ENCODE data around the gene METTL3. TPM values are rescaled to one million over a fixed set of nuclear protein-coding genes. Genes with fewer than 3 reads are reported as not detected.

Gene METTL3
- total RNA-seq, 1 experiment from 2014 or later, result 46.7 TPM

DNA sequence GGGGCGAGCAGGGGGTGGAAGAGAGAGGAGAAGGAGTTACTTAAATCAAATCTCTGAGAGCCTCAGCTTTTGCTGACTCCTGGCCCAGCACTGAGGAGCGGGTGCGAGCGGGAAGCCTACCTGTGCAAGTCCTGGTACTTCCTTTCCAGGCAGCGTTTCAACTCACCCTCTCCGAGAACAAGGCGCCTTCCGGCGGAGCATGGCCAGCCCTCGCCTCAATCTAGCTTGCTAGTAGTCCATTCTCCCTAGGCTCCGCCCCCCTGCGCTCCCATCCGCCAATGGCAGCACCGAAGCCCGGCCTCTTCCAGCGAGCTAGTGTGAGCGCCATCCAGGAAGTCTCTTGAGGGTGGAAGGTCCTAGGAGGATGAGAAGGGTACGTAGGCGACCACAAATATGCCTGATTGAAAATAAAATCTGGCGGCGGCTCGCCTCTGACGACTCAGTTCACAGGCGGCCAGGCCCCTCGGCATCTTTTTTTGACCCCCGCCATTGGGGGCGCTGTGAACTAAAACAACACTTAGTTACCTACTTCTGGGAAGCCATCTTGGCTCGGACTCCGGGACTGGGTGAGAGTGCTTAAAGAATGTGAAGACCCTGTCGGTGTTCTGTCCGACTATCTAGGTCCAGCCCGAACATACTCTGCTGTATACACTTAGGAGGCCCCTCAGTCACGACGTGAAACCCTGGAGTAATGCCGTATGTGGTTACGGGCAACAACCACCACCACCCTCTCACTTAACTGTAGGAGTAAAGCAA is 55.0 kb downstream of the METTL3 start, which contains the start of gene CHD8:
Gene CHD8 (minus strand): TSS at position 212 of the 756 bp plus-strand sequence. CDS start 24,480 bp downstream, outside the sequence.
- ChIA-PET CTCF (interaction anchor here (0.6 to 6.4 kb wide), 24 partner anchors 10 to 1520 kb away, joined by 3 to 60 read pairs (median 4); partner anchors contain the start of genes METTL3, RAB2B and TOX4), POLR2A (interaction anchor here (0.6 to 7.0 kb wide), 25 partner anchors 9 to 1639 kb away, joined by 3 to 138 read pairs (median 4); partner anchors contain the start of genes ACIN1, C14orf119, METTL3 and RAB2B)
- peak; percentile 100 for DNase-seq (ENCODE audit: unreplicated experiment)
- Mint-ChIP-seq H3K27me3 (ENCODE audit: insufficient read depth, unreplicated experiment) (no peaks in the 10 kb centered on the region), H3K36me3 (ENCODE audit: insufficient read depth, unreplicated experiment) (peaks cover 19% of the 10 kb centered on the region), H3K27ac (ENCODE audit: low read depth, unreplicated experiment) (peak within 1 kb of the TSS; percentile 98), H3K4me1 (ENCODE audit: insufficient read depth, unreplicated experiment) (peaks cover 16% of the 10 kb centered on the region), H3K9me3 (ENCODE audit: unreplicated experiment) (no peaks in the 10 kb centered on the region), H3K4me3 (ENCODE audit: unreplicated experiment) (peak within 1 kb of the TSS; percentile 92)
- BruUV-seq (replicated peaks), result no TSS peak
- TF ChIP-seq, protein P1, sequence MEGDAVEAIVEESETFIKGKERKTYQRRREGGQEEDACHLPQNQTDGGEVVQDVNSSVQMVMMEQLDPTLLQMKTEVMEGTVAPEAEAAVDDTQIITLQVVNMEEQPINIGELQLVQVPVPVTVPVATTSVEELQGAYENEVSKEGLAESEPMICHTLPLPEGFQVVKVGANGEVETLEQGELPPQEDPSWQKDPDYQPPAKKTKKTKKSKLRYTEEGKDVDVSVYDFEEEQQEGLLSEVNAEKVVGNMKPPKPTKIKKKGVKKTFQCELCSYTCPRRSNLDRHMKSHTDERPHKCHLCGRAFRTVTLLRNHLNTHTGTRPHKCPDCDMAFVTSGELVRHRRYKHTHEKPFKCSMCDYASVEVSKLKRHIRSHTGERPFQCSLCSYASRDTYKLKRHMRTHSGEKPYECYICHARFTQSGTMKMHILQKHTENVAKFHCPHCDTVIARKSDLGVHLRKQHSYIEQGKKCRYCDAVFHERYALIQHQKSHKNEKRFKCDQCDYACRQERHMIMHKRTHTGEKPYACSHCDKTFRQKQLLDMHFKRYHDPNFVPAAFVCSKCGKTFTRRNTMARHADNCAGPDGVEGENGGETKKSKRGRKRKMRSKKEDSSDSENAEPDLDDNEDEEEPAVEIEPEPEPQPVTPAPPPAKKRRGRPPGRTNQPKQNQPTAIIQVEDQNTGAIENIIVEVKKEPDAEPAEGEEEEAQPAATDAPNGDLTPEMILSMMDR (IDR thresholded peaks at IDR 0.05; ENCODE audit: unreplicated experiment), result peak; percentile 40
- intact Hi-C loops (cut with micrococcal nuclease), result loop anchor here (1.0 to 10.0 kb wide), 7 partner anchors 19 to 221 kb away; partner anchors contain the start of genes METTL3, SUPT16H and TOX4

DNA sequence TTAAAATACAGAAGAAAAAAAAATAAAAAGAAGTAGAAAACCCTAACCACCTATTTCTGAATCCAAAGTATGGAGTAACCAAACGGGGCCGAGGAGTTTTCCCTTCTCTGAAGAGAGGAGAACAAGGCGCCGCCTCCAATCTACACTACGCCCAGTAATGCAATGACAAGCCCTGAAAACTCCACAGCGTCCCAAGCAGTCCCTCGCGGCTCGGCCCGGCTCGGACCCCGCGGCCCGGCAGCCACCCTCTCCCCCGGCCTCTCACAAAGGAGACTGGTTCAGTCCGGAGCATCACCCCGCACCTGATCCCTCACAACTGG is 55.6 kb downstream of the METTL3 start:
- ChIA-PET CTCF (interaction anchor here (0.7 to 6.4 kb wide), 20 partner anchors 11 to 1073 kb away, joined by 3 to 60 read pairs (median 4); partner anchors contain the start of genes RAB2B and TOX4), POLR2A (interaction anchor here (0.7 to 7.0 kb wide), 20 partner anchors 10 to 187 kb away, joined by 3 to 138 read pairs (median 7); partner anchors contain the start of genes METTL3, RAB2B, SUPT16H and TOX4)
- Mint-ChIP-seq H3K36me3 (ENCODE audit: insufficient read depth, unreplicated experiment) (peaks cover 14% of the 10 kb centered on the region), H3K27me3 (ENCODE audit: insufficient read depth, unreplicated experiment) (no peaks in the 10 kb centered on the region), H3K9me3 (ENCODE audit: unreplicated experiment) (no peaks in the 10 kb centered on the region), H3K27ac (ENCODE audit: low read depth, unreplicated experiment) (peak overlapping the region; percentile 98), H3K4me1 (ENCODE audit: insufficient read depth, unreplicated experiment) (peaks cover 16% of the 10 kb centered on the region), H3K4me3 (ENCODE audit: unreplicated experiment) (peak overlapping the region; percentile 92)
- TF ChIP-seq, protein P1 (IDR thresholded peaks at IDR 0.05; ENCODE audit: unreplicated experiment), result no peak
- intact Hi-C loops (cut with micrococcal nuclease), result loop anchor here (1.0 to 10.0 kb wide), 4 partner anchors 19 to 221 kb away; partner anchors contain the start of gene SUPT16H
- TSS peak; percentile 51 for BruUV-seq (replicated peaks)
- no peak for DNase-seq (ENCODE audit: unreplicated experiment)

DNA sequence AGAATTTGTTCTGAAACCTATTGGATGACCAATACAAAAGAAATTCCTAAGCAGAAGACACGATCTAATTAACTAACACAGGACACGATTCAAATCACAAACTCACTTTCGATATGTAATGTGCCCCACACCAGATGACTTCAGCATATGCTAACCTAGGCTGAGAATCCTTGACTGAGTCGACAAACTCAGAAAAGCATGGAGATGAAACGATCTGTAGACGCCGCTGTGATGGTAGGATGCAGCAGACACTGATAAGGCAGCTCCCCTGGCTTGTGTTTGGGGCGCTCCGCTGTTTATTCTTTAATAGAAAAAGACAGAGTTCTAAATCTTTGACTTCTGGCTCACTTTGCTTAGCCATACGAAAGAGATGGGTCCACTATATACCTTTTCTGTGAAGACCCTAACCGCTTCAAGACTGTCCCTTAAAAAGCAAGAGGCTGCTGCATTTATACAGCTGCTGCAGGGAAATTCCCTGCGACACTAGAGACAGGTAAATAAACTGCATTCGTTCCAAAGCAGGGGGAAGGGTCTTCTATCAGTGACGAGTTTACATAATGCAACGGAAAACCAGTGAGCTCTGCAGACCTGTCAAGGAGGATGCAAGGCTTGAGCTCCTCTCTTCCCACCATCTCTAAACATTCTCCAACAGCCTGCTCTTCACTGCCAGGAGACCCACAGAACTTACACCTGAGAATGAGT is 56.1 kb downstream of the METTL3 start:
- peak overlapping the region; percentile 98 for H3K27ac Mint-ChIP-seq (ENCODE audit: low read depth, unreplicated experiment)
- no peak for DNase-seq (ENCODE audit: unreplicated experiment)
- TF ChIP-seq, protein P1 (IDR thresholded peaks at IDR 0.05; ENCODE audit: unreplicated experiment), result no peak
- H3K36me3 Mint-ChIP-seq (ENCODE audit: insufficient read depth, unreplicated experiment), result peaks cover 8% of the 10 kb centered on the region
- H3K9me3 Mint-ChIP-seq (ENCODE audit: unreplicated experiment), result no peaks in the 10 kb centered on the region
- peak overlapping the region; percentile 92 for H3K4me3 Mint-ChIP-seq (ENCODE audit: unreplicated experiment)
- no peaks in the 10 kb centered on the region for H3K27me3 Mint-ChIP-seq (ENCODE audit: insufficient read depth, unreplicated experiment)
- BruUV-seq (replicated peaks), result no TSS peak
- POLR2A ChIA-PET, result interaction anchor here (0.6 to 7.0 kb wide), 18 partner anchors 11 to 197 kb away, joined by 3 to 138 read pairs (median 7); partner anchors contain the start of genes METTL3, RAB2B, SUPT16H and TOX4
- intact Hi-C loops (cut with micrococcal nuclease), result loop anchor here (1.0 to 10.0 kb wide), 4 partner anchors 18 to 220 kb away; partner anchors contain the start of gene SUPT16H
- peaks cover 21% of the 10 kb centered on the region for H3K4me1 Mint-ChIP-seq (ENCODE audit: insufficient read depth, unreplicated experiment)
- CTCF ChIA-PET, result interaction anchor here (0.6 to 6.4 kb wide), 15 partner anchors 10 to 1215 kb away, joined by 3 to 60 read pairs (median 5); partner anchors contain the start of genes RAB2B and TOX4

All from MCF 10A (cell line).